GM12872 (cell line): Measurements from ENCODE around the gene FANCM.

ENCODE experiments used
- TF ChIP-seq, protein P1 (sequence below): IDR thresholded peaks from 3 replicates; pipeline ENCODE4 v1.5.1; 2011; ENCODE audit warnings: low read depth, mild to moderate bottlenecking, low read length, moderate library complexity; ENCODE audit not compliant: insufficient read depth

Gene FANCM

DNA sequence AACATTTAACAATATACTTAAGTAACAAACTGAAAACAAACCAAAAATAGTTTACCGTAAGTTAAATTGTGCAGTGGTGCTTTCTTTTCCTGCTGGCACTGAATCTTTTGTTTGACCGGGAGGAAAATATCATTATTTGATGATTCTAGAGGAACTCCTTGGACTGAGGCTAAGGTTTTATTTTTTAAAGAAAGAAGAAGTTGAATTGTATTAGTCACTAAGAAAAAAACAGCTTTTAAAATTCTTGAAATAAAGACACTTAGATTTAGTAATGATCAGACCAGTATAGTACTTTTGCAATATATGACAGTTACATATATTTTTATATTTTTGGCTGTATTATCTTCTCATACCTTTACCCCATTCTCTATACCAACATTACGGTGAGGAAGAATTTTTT, 107.0 kb downstream of the FANCM start:
- TF ChIP-seq, protein P1, sequence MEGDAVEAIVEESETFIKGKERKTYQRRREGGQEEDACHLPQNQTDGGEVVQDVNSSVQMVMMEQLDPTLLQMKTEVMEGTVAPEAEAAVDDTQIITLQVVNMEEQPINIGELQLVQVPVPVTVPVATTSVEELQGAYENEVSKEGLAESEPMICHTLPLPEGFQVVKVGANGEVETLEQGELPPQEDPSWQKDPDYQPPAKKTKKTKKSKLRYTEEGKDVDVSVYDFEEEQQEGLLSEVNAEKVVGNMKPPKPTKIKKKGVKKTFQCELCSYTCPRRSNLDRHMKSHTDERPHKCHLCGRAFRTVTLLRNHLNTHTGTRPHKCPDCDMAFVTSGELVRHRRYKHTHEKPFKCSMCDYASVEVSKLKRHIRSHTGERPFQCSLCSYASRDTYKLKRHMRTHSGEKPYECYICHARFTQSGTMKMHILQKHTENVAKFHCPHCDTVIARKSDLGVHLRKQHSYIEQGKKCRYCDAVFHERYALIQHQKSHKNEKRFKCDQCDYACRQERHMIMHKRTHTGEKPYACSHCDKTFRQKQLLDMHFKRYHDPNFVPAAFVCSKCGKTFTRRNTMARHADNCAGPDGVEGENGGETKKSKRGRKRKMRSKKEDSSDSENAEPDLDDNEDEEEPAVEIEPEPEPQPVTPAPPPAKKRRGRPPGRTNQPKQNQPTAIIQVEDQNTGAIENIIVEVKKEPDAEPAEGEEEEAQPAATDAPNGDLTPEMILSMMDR = no peak

DNA sequence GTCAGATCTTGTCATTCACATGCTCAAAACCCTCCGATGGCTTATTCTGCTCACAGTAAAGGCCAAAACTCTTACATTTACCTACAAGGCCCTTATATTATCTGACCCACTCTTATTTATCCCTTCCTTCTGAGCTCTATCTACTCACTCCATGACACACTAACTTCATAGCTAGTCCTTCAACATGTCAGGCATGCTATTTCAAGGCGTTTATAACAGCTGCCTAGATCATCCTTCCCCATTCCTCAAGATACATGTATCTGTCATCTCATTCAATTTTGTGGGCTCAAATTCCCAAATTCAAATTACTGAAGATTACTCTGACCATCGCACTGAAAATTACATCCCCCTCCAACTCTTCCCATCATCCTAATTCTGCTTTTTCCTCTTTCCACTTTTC, 110.4 kb downstream of the FANCM start:
- TF ChIP-seq, protein P1 = no peak

DNA sequence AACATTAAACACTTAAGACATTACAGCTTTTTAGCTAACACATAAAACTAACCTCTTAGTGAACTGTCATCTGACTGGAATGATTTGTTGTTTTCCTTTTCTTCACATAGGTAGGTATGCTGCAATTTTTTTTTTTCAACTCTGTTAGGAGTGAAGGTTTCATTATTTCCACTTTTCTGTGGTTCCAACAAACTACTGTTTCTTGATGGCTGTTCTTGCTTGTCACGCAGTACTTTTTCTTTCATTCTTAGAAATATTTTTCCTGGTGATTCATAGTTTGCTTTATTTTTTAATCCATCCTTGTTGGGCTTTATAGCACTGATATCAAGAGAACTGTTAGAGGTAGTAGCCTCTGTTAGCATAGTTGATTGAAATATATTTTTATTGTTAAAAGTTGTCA, 111.0 kb downstream of the FANCM start:
- TF ChIP-seq, protein P1 = no peak

DNA sequence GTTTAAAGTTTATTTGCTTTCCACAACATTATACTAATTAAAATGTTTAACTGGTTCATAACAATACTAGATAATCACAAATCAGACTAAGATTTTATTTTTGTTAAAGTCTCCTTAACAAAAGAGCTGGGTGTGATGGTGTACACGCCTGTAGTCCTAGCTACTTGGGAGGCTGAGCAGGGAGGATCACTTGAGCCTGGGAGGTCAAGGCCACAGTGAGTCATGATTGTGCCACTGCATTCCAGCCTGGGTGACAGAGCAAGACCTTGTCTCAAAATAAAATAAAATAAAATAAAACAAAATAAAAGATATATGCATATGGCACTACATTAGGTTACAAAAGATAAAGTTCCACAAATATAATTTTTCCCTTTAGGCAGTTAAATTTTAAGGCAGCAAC, 111.7 kb downstream of the FANCM start:
- TF ChIP-seq, protein P1 = no peak

DNA sequence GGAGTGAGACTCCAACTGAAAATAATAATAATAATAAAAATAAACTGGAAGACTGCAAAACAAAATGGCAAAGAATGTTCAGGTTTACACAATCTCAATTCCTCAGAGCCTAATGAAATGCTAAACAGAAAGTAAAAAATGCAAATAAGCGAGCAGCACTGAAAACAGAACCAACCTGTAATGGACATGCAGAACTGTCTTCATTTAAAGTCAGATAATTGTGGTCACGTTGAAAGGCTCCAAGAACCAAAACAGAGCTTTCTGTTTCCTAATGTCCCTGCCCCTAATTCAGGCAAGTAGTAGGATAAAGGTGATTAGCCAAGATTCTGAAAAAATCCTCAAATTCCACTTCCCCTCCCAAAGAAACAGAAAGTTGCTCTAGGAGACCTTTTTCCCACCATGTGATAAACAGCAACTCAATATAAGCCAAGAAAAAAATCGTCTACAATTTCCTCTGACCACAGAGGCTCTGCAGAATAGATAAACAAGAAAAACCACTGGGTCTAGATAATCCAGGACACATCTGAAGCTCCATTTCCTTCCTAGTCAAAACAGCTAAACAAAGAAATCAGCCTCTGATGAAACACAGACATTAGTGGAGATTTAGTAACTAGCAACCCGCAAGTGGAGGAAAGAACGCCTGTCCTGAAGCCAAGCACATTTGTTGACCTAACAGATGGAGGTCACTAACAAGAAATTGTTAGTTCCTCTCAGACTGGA, 114.3 kb downstream of the FANCM start:
- TF ChIP-seq, protein P1 = no peak
